K562 (cell line): ENCODE data around the gene EMC10. TPM values are rescaled to one million over a fixed set of nuclear protein-coding genes. Genes with fewer than 3 reads are reported as not detected.

Experiments used
- BDP1 ChIP-seq: IDR thresholded peaks from 3 replicates; pipeline ENCODE4 v1.6.1; 2011; ENCODE audit not compliant: insufficient read length, insufficient read depth
- C11orf30 ChIP-seq: fragments of 450-650 bp; IDR thresholded peaks from 2 replicates; pipeline ENCODE4 v1.6.1; 2016; ENCODE audit warnings: low read depth, mild to moderate bottlenecking
- FOXA1 ChIP-seq: fragments of 450-650 bp; IDR thresholded peaks from 2 replicates; pipeline ENCODE4 v1.6.1; 2016; ENCODE audit warnings: mild to moderate bottlenecking, borderline replicate concordance
- KAT7 ChIP-seq: sonication (generic); formaldehyde crosslinking; IDR thresholded peaks from 2 replicates; pipeline ENCODE4 v1.8.0; 2022; ENCODE audit warnings: missing genetic modification reagents, mild to moderate bottlenecking, borderline replicate concordance
- KDM5B ChIP-seq: fragments of 200-600 bp; sonication (generic); IDR thresholded peaks from 2 replicates; pipeline ENCODE4 v1.6.1; 2012; ENCODE audit warnings: low read depth, mild to moderate bottlenecking, moderate library complexity, low read length, control low read depth, inconsistent platforms; ENCODE audit not compliant: insufficient replicate concordance
- MEF2D ChIP-seq: conservative IDR thresholded peaks from 2 replicates; pipeline ENCODE4 v1.6.1; 2016; ENCODE audit warnings: low read depth, missing genetic modification characterization, missing compliant biosample characterization
- MTA1 ChIP-seq: fragments of 450-650 bp; IDR thresholded peaks from 2 replicates; pipeline ENCODE4 v1.6.1; 2017; ENCODE audit warnings: borderline replicate concordance
- MYNN ChIP-seq, 2 experiments: sonication (generic); formaldehyde crosslinking in 1 of 2; IDR thresholded peaks; 2 replicates each; pipeline versions ENCODE4 v1.5.0 to v1.6.1; 2016 to 2020; ENCODE audit warnings: antibody characterized with exemption in 1 of 2, missing genetic modification reagents in 1 of 2
- NFXL1 ChIP-seq: fragments of 450-650 bp; formaldehyde crosslinking; IDR thresholded peaks from 2 replicates; pipeline ENCODE4 v1.4.0; 2021; ENCODE audit warnings: mild to moderate bottlenecking
- NR2C1 ChIP-seq, 2 experiments: fragments of 450-650 bp; IDR thresholded peaks; 2 replicates each; pipeline ENCODE4 v1.6.1; 2017; ENCODE audit warnings: mild to moderate bottlenecking in 2 of 2, antibody characterized with exemption in 1 of 2, inconsistent platforms in 1 of 2, missing compliant biosample characterization in 1 of 2, missing genetic modification characterization in 1 of 2
- PPARD ChIP-seq: fragments of 250-450 bp; sonication (Bioruptor Pico); IDR thresholded peaks from 2 replicates; pipeline ENCODE4 v1.8.0; 2022; ENCODE audit warnings: inconsistent platforms, mild to moderate bottlenecking, moderate library complexity
- SMARCE1 ChIP-seq: fragments of 450-650 bp; IDR thresholded peaks from 2 replicates; pipeline ENCODE4 v1.7.1; 2016; ENCODE audit warnings: mild to moderate bottlenecking
- TRIM24 ChIP-seq, 2 experiments: fragments of 450-650 bp; IDR thresholded peaks; 2 replicates each; pipeline ENCODE4 v1.6.1; 2016
- ZBTB49 ChIP-seq: sonication (generic); formaldehyde crosslinking; IDR thresholded peaks from 2 replicates; pipeline ENCODE4 v1.8.0; 2022; ENCODE audit warnings: missing genetic modification reagents, mild to moderate bottlenecking, borderline replicate concordance
- ZNF766 ChIP-seq: fragments of 200-800 bp; sonication (Bioruptor generic); conservative IDR thresholded peaks from 2 replicates; pipeline ENCODE4 v1.6.1; 2016; ENCODE audit warnings: missing genetic modification characterization, missing compliant biosample characterization
- polyA plus RNA-seq, 8 experiments: library from polyadenylated mRNA; depleted of rRNA in 4 of 8; stranded (reverse) in 5 of 8; unstranded in 3 of 8; fragments of >200 nt; fragmentation: Nextera tagmentation in 2 of 8; fragmentation: Illumina TruSeq in 1 of 8; extraction: Ambion mirVana in 2 of 8; extraction: Trizol in 1 of 8; gene quantifications; 2 replicates each; pipeline versions ENCODE4 v1.2.1 to v1.2.3, GENCODE V29; 2011 to 2014; ENCODE audit warnings: inconsistent platforms in 1 of 8, missing spikeins in 1 of 8
- total RNA-seq, 7 experiments: library from RNA; depleted of rRNA in 6 of 7; stranded (reverse); fragments of >200 nt in 6 of 7; fragmentation: Illumina TruSeq in 2 of 7; extraction: Trizol in 2 of 7; gene quantifications; 2 replicates each; pipeline versions ENCODE4 v1.2.1 to v1.2.3, GENCODE V29; 2011 to 2021; ENCODE audit warnings: low replicate concordance in 1 of 7
- TF ChIP-seq, protein P1 (sequence below): fragments of 250-450 bp; sonication (Bioruptor Pico); IDR thresholded peaks from 2 replicates; pipeline ENCODE4 v1.5.0; 2021; ENCODE audit warnings: mild to moderate bottlenecking, borderline replicate concordance

Gene EMC10
- total and polyA plus RNA-seq, 9 of the 15 experiments (the other 6 are each of a cell fraction or from before 2014, with no cell fraction given): 1.4 to 46.0 (median 13.1) TPM

- TF ChIP-seq MYNN (IDR thresholded peaks at IDR 0.05) (no peak), MYNN (CRISPR knock-in tag; IDR thresholded peaks at IDR 0.05) (no peak), NR2C1 (IDR thresholded peaks at IDR 0.05) (no peak), NR2C1 (tag; IDR thresholded peaks at IDR 0.05) (no peak), FOXA1 (no peak), NFXL1 (CRISPR knock-in tag) (no peak), SMARCE1 (peak; percentile 64), C11orf30 (no peak), ZNF766 (no peak), TRIM24 (IDR thresholded peaks at IDR 0.05) (peak; percentile 53 to 71; a peak in 3 of 4 replicates), MEF2D (tag) (peak; percentile 78), ZBTB49 (no peak), BDP1 (no peak), KDM5B (no peak), PPARD (no peak), KAT7 (CRISPR knock-in tag) (no peak), MTA1 (0 out of 2 replicates have a peak, but pooled peaks have one; percentile 38)
- TF ChIP-seq, protein P1, sequence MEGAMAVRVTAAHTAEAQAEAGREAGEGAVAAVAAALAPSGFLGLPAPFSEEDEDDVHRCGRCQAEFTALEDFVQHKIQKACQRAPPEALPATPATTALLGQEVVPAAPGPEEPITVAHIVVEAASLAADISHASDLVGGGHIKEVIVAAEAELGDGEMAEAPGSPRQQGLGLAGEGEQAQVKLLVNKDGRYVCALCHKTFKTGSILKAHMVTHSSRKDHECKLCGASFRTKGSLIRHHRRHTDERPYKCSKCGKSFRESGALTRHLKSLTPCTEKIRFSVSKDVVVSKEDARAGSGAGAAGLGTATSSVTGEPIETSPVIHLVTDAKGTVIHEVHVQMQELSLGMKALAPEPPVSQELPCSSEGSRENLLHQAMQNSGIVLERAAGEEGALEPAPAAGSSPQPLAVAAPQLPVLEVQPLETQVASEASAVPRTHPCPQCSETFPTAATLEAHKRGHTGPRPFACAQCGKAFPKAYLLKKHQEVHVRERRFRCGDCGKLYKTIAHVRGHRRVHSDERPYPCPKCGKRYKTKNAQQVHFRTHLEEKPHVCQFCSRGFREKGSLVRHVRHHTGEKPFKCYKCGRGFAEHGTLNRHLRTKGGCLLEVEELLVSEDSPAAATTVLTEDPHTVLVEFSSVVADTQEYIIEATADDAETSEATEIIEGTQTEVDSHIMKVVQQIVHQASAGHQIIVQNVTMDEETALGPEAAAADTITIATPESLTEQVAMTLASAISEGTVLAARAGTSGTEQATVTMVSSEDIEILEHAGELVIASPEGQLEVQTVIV (CRISPR knock-in tag): no peak
Observed at GRCh38 chr19:50500060-50500752, 23.9 kb downstream of the EMC10 start (continued).
